Hippocampal formation (tissue), 2 donors: ENCODE data around the gene VTI1A.
"Not testable (repeated sequence)": the region's sequence is repeated elsewhere in the genome, so short reads cannot be mapped to it uniquely, and the experiment has no call there.

ENCODE experiments used
- DNase-seq, 2 donors: peaks; one replicate each; lab custom pipeline; 2025; lab: John Stamatoyannopoulos, UW

Gene VTI1A

DNA sequence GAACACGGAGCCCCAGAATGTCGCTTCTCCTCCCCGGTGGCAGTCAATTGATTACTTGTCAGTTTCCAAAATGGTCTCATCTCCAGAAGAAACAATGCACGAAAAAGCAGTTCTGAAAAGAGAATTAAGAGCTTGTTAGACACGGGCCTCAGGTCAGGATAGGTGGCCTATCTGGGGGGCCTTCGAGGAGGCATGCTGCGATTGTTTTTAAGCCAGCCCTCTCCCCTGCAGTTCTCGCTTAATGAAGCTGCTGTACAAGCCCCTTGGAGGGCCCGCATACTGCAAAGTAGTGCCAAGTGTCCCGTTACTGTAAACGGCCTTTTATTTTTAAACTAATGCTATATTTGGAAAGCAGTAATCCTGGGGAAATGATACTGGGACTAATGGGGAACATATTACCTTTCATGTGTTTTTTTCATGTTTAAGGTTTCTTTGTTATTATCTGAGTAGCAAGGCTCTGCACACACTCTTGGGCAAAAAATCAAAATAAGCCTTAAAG is 388.3 kb downstream of the VTI1A start:
- no peak for DNase-seq

DNA sequence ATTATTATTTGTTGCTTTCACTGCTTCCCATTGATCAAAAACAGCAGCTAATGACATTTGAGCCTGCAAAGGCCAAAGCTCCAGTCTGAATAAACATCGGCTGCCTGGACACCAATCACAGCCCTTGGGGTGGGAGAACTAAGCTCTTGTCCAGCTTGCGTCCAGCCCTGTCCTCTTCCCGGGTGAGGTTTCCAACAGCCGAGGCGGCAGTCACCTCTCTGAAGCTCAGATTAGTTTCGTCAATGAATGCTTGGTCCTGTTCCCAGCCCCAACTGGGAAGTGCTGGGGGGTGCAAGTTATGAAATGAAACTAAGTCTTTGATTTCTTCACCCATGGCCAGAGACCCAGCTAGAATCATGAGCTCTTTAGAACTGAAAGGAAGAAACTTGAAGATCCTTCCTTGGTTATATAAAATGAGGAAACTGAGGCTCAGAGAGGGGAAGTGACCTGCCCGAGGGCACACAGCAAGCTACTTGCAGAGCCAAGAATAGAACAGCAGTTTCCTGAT is 389.0 kb downstream of the VTI1A start:
- no peak for DNase-seq

DNA sequence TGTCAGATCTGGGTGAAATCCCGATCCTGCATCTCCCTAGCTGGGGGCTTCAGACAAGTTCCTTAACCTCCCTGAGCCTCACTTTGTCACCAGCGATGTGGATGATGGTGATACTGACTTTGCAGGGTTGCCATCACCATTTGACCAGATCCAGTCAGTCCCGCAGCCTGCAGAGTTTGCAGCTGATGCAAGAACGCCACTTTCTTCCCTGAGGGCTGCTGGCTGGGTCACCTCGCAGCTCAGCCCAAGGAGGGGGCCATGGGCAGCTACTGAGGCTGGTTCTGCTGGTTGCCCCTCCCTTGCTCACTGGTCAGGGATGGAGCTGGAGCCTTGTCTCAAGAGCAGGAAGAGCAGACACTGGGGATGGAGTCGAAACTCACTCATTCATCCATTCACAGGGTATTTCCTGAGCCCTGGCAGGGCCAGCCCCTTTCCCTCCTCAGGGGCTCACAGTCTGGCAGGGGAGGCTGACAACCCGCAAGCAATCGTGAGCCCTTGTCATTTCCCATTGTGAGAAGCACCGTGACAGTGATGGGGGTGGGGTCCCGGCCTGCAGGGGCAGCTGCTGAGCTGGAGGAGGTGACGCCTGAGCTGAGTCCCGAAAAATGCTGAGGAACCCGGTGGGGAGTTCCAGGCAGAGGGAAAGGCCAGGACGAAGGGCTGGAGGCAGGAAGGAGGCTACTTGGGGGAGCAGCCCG is 391.9 kb downstream of the VTI1A start:
- DNase-seq = no peak

DNA sequence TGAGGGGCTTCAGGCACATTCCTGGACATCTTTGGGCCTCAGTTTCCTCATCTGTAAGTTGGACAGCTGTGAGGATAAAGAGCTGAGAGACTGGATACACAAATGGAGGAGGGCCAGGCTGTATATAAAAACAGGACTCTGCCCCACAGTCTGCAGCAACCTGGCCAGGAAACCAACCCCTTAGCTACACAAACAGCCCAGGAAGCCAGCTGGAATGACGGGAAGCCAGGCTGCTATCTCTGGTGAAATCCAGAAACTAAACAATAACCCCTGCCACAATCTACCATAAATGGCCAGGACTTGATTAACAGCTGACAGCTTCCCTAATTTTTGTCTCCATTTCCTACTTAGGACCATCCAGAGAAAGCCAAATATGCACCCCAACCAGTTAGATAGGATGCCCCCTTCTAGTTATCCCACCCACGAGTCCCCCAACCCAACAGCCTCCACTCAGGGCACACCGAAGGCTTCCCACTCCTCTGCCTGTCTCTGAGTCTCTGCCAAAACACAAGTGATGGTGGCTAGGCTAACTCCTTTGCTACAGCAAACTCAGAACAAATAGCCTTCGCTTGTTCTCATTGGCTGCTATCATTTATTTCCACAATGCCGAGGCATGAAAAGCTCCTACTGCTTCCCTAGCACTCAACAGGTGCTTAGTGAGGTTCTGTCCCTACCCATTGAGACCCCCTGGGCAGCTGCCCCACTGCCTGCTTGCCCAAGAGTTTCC is 393.1 kb downstream of the VTI1A start:
- no peak for DNase-seq

DNA sequence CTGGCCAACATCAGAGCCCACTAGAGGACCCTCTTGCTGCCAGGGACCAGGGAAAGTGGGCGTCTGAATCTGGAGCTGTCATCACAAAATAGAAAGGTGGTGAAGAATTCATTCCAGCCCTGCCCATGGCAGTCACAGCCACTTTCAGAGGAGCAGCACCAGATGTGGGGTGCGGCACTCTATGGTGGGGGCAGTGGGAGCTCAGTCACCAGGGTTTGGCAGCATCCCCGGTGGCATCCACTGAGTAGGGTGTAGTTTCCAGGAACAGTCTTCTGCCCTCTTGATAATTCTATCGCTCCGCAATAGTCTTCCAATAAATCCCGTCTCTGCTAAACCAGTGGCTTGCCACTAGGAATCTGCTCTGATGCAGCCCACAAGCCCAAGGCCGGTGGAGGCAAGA is 394.5 kb downstream of the VTI1A start:
- DNase-seq = no peak

DNA sequence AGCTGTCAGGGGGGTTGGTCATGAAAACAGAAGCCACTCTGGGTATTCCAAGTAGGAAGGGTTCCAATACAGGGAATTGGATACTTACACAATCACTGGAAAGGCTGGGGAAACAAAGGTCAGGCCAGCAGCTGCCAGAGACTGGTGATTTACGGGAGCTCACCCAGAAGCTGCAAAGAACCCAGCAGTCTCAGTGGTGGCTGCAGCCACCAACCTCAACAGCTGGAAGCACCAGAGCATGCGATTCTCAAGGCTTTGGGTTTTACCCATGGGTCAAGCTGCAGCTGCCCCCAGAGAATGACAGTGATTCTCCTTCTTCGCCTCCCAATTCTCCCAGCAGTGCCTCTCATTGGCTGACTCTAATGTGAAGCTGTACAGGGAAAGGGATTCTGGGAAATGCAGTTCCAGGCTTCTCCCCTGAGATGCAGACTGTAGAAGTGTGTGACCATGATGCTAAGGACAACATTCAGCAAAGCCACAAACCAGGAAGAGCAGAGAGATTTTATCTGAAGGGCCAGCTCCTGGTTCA is 395.9 kb downstream of the VTI1A start:
- DNase-seq = no peak

DNA sequence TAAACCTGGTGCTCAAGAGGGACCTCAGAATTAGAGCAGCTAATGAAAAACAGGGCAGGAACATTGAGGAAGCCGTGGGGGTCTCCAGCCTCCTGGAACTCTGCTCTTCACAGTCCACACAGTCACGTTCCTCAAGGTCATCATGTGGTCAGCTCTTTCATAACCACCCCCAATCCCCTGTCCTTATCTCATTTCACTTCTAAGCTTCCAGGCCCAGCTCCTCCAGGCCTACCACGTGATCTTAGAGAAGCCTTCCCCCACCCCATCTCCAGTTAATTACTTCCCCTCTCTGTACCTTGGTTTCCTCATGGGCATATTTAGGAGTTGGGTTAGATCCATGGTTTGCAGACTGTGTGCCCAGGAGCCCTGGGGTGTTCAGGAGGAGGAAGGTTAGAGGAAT is 396.6 kb downstream of the VTI1A start:
- no peak for DNase-seq

DNA sequence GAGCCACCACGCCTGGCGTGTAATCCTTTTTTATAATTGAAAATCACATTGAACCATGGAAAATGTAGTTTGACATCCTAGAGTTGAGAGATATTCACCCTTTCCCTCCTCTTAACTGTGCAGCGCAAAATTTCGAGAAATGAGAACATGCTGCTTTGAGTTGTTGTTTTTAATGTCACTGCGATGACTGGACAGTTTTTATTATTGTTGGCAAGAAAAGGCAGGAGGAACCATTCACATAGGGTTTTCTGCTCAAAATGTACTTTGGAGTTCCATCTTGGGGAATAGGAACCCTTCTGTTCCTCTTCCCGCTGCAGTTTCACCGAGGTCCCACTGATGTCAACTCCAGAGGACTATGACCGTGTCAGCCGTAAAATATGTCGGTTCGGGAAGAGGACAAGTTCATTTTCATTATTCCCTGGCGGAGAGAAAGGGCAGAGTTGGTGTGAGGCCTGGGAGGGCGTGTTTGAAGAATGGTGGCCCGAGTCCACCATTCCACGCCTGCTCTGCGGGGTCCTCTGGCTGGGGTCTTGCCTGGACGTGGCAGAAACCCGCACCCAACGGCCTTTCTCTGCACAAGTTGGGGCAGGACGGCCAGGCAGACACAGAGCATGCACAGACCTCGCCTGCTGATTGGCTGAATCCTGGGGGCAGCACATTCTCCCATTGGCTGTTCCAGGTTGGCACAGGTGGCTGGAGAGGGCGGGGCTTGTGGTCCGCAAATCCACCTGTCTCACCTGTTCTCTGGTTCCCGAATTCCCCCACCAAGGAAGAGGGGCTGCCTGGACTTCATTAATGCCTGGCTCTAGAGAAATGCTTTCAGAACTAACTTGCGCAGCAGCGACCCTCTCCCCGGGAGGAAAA is 397.9 kb downstream of the VTI1A start:
- no peak for DNase-seq

DNA sequence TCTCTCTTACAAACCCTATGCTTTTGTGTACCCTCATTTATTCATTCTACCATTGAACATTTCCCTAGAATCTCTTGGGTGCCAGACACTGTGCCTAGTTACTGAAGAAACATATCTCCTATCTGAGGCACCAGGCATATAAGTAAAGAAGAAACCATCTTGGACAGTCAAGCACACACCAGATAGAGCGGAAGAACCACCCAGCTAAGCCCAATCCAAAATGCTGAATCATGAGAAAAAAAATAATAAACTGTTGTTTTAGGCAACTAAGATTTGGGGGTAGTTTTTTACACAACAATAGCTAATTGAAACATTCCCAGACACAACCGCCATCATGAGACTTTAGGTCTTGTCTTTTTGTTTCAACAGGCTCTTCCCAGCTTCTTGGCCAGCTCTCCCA is 400.8 kb downstream of the VTI1A start:
- DNase-seq = no peak

DNA sequence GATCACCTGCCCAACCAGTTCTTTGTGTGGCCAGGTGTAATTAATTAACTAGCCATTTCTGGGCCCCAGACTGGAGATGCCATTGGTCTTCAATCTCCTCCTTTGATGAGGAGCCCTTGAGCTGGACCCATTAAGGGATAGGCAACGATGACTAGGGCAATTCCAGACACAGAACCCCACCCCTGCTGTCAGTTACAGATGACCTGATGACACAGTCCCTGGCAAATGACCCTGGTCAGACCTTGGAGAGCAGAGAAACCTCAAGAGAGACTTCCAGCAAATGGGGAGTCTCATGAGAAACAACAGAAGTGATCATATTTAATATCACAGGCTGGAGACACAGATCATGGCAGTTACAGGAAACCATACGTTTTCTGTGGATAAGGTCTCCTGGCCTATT is 401.2 kb downstream of the VTI1A start:
- no peak for DNase-seq

DNA sequence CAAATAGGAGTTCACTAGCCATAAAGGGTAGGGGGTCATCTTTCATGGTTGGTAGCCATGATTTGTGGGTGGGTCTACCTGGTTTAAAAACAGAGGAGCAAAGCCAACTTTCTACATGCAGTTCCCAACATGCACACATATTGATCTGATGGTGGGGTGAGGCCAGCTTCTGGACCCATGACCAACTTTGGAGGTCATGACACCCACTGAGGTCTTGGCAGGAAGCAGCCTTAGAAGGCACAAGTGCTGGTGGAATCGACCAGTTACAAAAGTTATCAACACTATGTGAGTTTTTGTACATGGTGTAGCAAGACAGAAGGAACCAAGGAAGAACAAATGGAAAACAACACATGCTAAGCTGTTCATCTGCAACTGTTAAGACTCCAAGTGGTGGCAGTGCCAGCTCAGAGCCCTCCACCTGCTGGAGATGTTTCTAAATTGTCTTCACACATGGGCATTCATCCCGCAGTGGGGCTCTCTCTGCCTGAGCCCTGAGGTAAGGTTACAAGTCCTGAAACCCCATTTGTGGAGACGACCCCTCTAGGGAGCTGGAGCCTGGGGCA is 401.9 kb downstream of the VTI1A start:
- DNase-seq = no peak

DNA sequence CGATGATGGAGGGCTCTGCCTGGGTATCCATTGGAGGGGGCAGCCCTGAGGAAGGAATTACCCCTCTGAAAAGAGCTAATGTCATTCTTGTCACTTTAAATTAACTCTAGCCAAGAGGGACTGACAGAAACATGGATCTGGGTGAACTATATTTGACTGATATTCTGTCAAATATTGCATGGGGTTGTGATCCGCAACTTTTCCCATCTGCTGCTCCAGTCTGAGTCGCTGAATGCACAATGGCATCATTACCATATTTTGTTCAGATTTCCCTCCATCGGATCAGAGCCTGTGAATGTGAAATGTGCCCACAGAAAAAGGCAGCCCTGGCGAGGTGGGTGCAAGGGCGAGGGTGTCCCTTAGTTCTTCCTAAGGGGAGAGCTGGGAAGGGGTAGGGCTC is 402.5 kb downstream of the VTI1A start:
- DNase-seq = no peak

DNA sequence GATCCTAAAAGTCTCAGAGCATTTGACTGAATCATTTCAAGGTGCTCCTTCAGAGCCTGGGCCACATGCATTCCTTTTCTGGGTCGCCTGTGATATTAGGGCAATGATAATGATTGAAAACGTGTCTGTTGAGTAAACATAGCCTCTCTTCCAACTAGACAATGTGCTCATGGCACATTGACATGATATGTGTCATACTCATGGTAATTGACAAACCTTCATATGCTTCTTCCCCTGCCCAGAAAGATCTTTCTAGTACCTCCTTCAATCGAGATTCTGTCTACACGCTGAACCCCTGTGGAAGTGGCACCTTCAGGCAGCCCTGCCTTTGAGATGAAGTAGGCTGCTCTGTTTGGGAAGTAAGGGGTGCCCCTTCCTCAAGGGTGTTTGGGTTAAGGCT is 404.2 kb downstream of the VTI1A start:
- no peak for DNase-seq

DNA sequence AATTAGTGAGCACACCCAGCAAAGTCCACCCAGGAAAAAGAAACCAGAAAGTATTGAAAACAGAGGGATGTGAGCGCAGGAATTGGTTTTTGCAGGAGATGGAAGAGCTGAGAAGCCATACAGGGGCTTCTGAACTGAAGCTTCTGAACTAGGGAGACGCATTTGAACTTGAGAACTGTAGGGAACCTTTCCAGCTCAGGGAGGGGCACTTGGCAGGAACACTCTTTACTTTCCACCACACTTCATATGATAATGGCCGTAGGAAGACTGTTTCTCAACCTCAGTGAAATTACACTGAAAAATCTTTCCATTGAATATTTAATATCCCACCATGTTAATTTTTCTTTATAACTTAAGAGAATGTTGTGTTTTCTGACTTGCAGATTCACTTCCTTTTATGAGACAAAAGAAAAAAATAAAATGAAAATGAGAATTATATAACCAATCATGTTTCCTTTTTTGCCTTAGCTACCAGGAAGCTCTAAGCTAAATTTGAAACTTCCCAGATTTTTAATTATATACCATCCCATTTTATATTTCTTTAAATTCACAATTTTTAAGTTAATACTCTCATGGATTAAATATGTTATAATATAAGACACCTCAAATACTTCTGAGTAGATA is 404.7 kb downstream of the VTI1A start:
- DNase-seq = no peak

DNA sequence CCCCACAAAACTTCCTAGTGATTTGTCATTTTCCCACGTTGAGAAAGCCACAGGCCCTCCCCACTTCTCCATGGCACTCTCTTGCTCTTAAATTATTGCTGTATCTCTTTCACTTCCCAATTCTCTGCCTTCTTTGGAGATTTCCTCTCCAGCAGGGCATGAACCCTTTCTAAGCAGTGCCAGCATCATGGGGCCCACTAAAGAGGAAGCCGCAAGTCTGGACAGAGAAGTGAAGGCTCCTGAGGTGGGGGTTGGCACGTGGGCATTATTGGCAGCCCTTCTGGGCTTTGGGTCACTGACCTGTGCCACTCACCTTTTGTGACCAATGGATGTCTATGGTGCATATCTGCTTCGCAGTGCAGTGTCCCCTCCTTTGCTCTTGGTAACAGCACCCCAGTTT is 405.3 kb downstream of the VTI1A start:
- peak; percentile 29 to 30 for DNase-seq

DNA sequence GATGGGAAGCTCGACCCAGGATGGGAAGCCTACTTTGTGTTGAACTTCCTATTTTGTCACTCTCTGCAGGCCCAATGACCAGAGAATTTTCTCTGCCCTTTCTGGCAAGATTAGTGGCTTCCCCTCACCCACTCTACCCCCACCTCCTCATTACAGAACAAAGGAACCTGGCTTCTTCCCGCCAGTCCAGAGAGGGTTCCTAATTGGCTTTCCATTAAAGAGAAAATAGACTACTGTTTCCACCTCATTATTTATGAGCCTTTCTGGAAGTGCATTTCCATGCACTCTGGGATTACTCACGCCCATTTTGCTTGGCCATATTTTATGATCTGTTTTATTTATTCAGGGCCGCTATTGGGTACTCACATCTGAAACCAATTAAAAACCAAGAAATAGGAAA is 408.1 kb downstream of the VTI1A start:
- no peak for DNase-seq

DNA sequence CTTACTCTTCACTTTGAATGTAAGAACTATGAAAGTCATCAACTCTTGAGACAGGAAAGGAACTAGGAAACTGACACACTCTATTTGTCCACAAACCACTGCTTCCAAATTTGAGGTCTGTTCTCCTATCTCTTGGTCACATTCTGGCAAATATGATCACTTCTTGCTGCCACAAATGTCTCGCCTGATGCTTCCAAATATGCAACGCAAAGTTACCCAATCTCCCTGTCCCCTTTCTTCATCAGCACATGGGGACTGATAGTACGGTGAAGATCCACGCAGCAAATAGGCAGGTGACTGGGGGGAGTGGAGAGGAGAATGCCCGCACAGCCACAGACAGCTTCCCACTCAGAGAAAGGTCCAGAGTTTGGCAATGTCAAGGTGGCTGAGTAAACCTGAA is 410.5 kb downstream of the VTI1A start:
- DNase-seq = no peak

DNA sequence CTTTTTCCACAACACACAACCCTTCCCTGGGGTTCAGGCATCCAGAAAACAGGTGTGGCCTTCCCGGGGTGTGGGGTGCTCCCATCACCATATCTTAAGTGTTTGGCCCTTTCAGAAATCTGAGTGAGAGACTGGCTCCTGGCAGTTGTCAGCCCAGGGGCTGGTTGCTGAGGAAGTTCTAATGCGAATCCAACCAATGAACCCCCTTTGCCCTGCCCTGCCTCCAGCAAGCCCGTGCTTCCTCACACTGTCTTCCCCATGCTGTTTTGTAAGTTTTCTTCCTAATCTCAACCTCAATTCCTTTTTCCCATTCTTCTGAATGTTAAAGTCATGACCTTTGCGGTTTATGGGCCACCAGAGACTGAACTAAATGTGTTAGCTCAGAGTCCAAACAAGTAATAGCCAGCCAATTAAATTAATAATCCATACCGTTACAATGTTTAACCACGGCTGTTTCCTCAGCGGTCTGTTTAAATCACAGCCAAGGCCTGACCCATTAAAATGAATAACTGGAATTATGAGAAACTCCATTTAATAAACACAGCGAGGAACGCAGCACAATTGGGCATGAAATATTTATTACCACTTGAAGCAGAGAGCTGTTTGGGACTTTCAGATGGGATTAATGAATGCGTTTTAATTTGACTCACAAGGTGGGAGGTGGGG is 412.1 kb downstream of the VTI1A start:
- DNase-seq = no peak

DNA sequence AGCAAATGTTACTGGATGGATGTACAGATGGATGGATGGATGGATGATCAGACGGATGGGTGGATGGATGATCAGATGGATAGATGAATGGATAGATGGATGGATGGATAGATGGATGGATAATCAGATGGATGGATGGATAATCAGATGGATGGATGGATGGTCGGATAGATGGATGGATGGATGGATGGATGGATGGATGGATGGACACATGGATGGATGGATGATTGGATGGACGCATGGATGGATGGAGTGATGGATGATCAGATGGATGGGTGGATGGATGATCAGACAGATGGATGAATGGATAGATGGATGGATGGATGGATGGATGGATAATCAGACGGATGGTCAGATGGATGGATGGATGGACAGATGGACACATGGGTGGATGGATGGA is 412.8 kb downstream of the VTI1A start:
- no peak for DNase-seq

DNA sequence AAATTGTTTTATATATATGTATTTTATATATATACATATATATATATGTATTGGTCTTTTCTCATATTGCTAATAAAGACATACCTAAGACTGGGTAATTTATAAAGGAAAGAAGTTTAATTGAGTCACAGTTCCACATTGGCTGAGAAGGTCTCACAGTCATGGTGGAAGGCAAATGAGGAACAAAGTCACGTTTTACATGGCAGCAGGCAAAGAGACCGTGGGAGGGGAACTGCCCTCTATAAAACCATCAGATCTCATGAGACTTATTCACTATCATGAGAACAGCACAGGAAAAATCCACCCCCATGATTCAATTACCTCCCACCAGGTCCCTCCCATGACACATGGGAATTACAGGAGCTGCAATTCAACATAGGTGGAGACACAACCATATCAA is 416.4 kb downstream of the VTI1A start:
- not testable (repeated sequence) for DNase-seq
